Stimulated activated CD4-positive, alpha-beta T cell treated with anti-CD3 and anti-CD28 coated beads, TNF-alpha, amount 100 ng/mL, for 48 hours (primary cell): ENCODE data around the gene HHIPL1.
A peak's percentile ranks its signal among the peaks of the same experiment; 100 is the strongest.

ENCODE experiments used
- DNase-seq, 3 donors: peaks; one replicate each; pipeline ENCODE4 v3.0.0-alpha.2; 2020; ENCODE audit warnings: low read depth in 3 of 3

Gene HHIPL1

DNA sequence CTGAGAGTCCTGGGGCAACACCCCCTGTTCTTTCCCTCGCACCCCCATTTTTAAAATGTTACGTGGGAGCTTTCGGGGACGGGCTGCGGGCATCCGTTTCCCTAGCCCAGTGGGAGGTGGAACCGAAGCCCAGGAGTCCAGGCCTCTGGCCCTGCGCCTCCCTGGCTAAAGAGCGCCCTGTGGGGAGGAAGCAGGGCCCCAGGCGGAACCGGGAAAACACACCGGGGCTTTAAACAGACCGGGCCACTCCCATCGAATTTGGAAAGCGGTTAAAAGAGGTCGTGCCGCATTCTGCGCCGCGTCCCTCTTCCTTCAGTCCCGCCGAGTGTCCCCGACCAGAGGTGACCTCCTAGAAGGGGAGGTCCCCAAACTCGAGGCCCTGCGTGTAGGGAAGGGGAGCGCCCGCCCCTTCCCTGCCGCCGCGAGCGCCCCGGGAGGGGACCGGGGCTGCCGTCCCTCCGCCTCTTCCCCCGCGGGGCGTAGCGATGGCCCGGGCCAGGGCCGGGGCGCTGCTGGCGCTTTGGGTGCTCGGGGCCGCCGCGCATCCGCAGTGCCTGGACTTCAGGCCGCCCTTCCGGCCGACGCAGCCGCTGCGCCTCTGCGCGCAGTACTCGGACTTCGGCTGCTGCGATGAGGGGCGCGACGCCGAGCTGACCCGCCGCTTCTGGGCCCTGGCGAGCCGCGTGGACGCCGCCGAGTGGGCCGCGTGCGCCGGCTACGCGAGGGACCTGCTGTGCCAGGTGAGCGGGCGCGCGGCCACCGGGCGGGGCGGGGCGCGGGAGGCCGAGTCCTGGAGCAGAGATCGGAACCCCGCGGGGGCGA, at the start of gene HHIPL1:
TSS of gene HHIPL1 (plus strand) at position 407 of the 822 bp plus-strand sequence. CDS start at position 486, 79 bp downstream.
- no peak for DNase-seq

DNA sequence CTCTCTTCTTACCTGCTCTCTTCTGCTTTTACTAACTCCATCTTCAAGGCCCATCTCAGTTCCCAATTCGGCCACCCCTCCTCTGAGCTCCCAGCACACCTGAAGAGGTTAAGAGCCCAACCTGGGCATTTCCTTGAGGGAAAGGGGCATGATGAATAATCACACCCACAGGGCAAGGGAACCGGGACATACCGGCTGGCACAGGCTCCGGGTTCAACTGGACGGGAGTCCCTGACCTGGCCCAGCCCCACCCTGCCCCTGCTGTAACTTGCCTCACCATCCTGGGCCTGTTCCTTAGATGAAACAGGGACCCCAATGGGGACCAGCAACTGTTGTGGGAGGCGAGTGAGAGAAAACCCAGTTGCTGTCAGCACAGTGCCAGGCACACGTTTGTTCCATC, 49.4 kb upstream of the HHIPL1 start:
- DNase-seq: no peak

DNA sequence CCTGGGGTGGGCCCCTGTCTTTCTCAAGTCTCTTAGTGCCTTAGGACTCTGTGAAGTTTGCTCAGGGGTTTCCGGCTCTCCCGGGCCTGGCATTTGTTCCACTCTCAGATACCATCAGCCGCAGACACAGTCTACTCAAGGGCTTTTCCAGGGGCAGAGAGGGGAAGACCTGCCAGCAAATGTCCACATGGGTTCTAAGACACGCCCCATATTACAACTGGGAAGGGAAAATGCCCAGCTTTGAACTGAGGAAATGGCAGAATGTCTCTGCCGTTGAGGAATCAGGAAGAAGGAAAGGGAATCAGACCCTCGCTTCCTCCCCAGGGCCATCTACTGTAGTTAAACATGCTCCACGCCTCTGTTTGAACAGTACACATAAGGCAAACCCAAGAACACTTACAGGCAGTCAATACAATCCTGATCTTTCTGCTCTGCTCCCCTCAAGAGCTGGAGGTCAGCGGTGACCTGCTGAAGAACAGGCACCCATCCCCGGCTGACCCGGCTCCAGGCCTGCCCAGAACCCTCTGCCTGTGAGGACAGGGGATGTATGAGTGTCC, 48.8 kb upstream of the HHIPL1 start:
- no peak for DNase-seq

DNA sequence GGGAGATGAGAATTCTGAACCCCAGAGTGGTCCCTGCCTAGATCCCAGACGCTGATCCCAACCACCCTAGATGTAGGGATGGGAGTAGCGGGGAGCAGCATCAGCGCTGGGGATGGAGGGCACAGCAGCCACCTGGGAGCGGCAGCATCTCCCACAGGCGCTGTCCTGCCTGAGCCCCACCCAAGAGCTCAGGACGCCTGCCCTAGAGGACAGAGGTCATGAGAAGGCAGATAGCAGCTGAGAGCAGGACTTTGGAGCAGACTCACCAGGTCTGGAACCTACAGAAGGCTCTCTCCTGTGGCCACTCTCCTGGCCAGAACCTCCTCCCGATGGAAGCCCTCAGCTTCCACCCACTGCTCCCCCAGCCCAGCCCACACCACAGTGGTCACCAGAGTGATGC, 48.2 kb upstream of the HHIPL1 start:
- DNase-seq: no peak

DNA sequence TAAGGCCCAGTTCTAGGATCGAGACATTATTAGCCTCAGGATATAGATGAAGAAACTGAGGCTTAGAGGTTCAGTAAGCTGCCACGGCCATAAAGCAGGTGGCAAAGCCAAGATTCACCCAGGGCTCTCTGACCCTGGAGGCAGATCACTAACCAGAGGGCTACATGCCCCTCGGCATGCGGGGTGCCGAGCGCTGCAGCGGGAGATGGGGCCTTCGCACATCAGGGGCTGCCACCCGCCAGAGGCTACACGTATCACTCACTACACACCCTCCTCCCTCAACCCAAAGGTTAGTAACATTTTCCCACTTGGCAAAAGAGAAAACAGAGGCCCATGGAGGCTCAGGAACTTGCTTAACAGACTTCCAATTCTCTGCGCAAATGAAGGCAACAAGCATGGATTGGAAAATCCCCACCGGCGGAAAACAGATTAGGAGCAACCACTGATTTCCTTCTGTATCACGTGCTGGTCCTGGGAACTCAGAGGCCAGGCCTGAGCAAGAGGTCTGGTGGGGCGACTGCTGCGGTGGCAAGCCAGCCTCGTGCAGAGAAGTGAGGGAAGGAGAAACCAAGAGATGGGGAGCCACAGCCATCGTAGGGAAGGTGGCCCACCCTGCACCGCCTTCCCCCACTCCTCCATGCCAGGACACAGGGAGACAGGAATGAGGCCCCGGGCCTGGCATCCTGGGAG, 46.9 kb upstream of the HHIPL1 start:
- DNase-seq: no peak

DNA sequence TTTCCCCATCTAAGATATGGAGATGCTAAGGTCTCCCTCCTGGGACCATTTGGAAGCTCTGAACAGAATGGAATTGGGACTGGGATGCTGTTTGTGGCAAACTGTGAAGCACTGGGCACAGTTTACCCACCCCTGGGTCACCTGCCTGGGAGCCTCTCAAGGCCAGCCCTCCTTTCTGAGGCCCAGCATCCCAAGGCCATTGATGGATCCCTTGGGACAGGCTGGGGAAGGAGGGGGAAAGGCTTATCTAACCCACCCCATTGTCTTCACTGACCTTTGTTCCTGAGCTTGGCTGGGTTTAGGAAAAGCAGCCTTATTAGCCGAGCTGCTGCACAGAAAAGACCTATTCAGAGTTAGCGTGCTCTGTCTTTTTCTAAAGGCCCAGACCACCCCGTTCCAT, 46.2 kb upstream of the HHIPL1 start:
- no peak for DNase-seq

DNA sequence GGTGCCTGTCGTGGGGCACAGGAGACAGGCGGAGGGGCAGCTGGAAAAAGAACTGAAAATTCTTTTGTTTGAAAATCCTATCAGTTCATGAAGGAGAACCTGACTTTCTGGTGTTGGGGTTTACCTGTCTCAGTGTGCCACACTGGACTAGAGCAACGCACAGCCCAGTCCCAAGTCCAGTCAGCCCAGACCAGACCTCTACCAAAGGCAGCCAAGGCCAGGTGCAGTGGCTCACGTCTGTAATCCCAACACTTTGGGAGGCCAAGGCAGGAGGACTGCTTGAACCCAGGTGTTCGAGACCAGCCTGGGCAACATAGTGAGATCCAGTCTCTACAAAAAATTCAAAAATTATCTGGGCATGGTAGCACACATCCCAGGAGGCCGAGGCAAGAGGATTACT, 45.5 kb upstream of the HHIPL1 start:
- DNase-seq: no peak

DNA sequence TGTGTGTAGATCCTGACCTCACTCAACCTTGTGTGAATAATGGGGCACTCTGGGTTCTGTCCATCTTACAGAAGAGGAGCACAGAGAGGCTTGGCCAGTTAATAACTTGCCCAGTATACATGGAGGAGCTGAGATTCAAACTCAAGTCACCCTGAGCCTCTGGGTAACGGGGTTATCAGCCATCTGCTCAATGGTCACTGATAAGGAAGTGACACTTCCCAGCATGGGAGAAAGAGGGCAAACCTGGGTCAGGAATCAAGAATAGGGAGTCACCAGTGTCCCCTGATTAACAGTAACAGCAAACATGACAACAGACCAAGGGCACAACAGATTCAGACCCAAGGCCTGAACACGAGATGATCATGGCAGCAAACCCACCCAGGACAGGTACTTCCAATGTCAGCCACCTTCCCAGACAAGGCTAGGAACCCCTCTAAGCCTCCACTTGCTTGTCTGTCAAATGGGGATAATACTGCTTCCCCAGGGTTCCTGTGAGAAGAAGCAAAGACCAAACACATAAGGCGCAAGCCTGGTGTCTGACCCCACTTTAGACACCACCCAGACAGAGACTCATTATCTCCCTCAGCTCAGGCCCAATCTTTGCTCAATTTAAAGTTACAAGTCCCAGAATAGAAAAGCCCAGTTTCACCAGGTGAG, 44.6 kb upstream of the HHIPL1 start:
- no peak for DNase-seq

DNA sequence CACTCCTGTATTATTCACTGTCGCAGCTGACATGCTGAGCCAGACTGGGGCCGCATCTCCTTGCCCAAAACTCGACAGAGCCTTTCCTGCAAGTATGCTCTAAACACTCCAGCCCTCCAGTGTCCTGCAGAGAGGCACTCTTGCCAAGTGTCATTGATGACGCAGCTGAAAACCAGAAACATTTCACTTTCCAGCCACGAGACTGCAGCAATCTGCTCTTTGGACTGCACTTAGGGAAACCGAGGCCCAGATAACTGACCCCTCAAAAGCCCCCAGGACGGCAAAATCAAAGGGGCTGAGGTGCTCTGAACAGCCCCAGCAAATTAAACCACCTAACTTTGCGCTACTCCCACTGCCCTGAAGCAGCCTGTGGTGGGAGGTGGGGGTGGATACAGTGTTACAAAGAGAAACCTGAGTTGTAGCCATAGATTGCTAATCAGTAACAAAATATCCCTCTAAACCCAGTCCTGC, 43.5 kb upstream of the HHIPL1 start:
- no peak for DNase-seq

DNA sequence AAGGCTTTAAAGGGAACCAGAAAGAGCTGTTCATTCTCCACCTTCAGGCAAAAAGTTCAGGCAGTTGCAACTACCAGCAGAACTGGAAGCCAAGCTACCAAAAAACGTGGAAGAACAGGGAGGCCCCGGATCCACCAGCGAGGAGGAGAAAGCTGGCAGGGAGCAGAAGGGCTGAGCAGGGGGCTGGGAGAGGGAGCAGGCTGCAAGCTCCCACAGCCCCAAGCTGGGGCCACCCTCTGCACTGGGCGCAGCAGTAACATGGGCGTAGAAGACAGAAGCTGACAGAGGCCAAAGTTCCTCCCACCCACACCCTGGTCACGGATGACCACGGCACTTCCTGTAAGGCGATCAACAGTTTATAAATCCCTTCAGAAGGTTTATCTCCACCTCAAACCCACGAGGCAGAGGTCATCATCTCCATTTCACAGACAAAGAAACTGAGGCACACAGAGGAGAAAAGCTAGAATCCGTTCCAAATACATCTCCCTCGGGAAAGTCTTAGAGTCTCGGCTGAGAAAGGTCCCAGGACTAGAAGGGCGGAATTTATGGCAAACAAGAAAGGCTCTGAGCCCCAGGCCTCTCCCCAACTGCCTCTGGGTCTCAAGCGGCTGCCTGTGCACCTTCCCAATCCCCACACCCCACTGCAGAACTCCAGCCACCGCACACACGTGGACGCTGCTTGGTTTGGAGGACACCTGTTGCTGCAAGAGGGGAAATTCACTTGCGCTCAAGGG, 42.7 kb upstream of the HHIPL1 start:
- no peak for DNase-seq

DNA sequence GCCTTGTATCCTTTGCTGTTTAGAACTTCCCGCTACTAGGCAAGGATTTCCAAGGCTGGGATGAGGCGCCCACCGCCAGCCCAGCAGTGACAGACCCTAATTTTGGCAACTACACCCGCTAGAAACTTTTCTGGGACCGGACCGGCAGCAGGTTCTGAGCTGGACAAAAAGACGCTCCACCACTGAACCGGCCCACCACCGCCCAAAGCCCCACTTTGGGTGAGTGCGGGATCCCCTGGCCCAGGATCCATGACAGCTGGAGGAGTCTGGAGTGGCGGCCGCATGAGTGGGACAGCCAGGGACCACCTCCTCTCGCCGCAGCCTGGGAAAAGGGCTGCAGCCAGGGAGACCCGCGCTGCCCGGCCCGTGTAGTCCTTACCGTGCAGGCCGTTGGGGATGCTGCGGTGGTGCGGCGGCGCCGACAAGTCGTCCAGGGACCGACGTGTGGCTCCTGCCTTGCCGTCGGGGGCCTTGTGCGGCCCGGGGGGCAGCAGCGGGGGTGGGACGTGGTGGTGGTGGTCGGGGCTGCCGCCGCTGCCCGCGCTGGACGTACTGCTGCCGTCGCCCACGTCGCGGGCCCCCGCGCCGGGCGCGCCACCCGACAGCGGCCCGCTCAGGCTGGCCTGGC, 42.0 kb upstream of the HHIPL1 start:
- no peak for DNase-seq

DNA sequence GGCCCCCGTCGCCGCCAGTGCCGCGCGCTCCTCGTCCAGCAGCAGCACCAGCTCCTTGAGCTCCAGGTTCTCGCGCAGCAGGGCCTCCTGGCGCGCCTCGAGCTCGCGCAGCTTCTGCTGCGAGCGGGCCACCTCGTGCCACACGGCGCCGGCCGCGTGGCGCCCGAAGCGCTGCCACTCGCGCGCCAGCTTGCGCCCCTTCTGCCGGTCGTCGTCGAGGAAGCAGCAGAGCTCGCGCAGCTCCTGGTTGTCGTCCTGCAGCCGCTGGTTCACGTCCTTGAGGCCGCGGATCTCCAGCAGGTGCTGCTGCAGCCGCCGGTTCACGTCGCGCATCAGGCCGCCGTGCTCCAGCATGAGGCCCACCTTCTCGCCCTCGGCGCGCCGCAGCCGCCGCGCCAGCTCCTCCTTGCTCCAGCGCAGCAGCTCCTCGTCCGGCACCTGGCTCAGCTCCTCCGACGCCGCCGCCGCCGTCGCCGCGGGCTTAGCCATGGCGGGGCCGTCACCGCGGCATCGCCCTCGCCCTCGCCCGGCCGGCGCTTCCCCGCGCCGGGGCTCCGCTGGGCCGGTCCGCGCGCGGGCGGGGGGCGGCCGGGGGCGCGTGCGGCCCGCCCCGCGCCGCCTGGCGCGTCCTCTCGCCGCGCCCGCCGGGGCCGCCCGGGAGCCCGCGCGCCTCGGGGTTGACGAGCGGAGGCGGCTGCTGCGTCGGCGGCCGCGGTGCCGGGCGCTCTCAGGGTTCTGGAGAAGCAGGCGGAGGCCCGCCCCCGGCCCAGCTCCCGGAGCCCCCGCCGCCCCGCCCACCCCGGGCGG, 41.3 kb upstream of the HHIPL1 start, which contains the start of gene CCDC85C:
TSS of gene CCDC85C (minus strand) at position 737 of the 807 bp plus-strand sequence. CDS start at position 489, 248 bp downstream.
- peak in 1 of 3 donors; percentile 28 for DNase-seq

DNA sequence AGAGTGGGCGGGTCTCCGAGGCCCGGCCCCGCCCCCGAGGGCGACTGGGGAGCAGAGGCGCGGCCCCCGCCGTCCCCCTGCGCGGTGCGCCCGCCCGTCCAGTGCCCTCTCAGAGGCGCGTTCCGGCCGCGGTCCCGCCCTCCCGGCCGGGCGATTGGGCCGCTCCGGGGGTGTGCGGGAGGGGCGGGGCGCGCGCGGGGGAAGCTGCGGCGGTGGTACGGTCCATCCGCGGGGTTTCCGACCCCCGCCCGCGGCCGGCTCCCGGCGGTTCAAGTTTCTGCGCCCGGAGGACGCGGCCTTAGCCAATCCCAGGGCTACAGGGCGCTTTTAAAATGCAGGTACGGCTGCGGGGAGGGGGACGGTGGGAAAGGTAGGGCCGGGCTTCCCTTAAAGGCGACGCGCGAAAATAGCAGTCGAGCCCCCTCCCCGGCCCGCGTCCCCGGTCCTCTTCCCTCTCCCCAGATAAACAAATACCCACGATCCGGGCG, 40.6 kb upstream of the HHIPL1 start:
- peak; percentile 82 to 86 (median 85) for DNase-seq

DNA sequence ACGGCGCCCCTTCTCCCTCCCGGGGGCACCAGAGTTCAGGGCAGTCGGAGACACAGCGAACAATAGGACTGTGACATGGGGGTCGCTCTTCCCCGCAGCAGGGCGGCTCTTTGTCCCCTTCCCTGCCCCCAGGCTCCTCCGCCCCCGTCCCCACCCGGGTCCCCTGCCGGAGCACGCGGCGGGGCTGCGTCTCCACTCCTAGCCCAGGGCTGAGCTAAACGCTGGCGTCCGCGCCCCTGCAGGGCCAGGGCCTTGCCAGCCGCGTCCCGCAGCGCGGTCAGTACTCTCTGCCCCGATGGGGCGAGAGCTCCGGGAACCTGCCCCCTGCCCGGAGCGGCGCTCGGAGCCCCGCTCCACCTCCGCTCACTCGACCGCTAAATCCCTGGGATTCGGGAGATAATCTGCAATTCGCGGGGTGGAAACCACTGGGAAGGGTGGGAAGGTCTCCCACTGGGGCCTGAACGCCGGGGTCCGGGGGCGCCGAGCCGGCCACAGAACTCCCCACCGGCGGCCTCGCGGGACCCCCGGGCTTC, 40.1 kb upstream of the HHIPL1 start:
- no peak for DNase-seq

DNA sequence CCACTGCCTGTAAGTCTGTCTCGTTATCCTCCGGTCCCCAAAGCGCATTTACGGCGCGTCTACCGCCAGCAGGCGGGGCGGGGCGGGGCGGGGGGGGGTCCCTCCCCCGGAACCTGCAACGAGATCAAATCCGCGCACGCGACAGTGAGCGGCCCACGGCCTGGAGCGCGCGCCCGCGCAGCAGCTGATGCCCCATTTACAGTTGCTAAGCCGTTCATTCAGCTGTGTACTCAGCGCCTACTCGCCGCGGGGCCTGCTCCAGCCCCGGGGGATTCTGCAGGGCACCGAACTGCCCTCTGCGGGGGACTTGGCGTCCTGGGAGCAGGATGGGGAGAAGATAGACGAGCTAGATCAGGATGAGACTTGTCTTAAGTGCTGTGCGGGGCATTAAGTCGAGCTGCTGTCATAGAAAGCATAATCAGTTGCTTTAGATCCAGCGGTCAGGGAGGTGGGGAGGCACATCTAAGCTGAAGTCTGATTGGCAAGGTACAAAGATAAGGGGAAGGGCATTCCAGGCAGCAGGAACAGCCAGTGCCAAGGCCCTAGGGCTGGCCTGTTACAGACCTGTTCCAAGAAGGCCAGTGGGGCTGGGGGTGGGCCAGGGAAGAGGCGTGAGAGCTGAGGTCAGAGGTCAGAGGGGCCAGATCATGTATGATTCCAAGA, 39.5 kb upstream of the HHIPL1 start:
- peak; percentile 48 to 55 (median 55) for DNase-seq

DNA sequence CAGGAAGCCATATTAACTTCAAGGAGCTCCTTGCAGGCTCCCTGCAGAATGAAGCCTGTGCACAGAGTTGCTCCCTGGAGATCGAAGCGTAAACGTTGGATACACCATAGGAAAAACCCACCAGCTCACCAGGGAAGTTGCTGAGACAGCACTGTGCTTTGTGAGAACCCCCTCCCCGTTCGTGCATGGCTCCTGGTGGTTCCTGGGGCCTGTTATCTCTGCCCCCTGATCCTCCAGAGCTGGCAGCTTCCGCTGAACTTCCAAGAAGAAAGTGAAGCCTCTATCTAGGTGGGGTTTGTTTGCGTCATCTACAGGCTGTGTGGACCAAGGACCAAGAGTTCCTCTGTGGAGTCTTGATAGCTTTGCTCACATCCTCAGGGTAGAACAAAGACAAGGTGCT, 38.6 kb upstream of the HHIPL1 start:
- DNase-seq: no peak

DNA sequence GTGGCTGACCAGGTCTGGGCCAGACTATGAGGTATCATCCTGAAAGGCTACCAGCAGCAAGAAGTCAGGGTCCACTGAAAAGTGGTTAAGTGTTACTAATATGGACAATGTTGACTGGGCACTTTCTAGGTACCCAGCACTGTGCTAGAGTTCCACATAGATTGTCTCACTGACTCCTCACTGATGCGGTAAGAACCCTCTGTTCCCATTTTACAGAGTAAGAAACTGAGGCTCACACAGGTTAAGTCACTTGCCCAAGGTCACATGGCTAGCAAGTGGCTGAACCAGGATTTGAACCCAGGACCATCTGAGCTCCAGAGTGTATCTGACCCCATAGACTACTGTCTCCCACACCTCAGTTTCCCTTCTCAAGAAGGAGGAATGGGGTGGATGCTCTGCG, 36.3 kb upstream of the HHIPL1 start:
- no peak for DNase-seq

DNA sequence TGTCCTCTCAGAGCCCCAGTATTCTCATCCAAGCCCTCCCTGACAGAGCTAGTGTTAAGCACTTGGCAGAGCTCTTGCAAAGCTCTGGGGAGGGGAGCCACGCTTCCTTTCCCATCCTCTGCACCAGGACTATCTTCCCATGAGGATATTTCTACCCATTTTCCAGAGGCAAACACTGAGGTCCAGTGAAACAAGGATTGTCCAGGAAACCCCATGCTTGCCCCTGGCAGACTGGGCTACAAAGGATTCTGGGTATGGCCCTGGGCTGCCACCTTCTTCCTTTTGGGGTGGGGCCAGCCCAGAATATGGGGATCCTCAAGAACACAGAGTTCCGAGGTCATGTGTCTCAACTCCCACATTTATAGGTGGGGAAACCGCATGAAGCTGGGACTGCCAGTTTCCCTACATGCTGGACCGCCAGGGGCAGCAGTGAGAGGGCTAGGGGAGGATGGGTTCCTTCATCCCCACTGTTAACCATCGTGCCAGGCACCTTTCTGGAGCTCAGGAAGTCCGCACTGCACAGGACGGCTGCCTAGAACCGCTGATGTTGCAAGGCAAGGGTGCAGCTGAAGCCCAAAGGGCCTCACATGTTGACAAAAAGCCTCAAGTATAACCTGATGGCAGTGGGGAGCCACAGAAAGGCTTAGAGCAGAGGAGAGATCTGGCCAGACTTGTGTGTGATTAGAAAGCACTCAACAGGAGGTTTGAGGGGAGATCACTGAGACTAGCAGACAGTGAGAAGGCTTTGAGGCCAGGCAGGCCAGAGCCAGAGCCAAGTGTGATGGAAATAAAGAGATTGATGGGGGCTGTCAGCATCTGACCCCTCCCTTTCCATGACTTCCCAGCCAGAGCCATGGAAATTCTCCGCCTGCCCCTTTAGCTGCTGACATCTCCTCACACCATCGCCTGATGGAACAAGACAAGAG, 35.4 kb upstream of the HHIPL1 start:
- DNase-seq: no peak
